GM18951 (cell line): ENCODE results near the gene TYW1.
"Not testable (repeated sequence)": the region's sequence is repeated elsewhere in the genome, so short reads cannot be mapped to it uniquely, and the experiment has no call there.

ENCODE experiments used
- POLR2A ChIP-seq: IDR thresholded peaks from 4 replicates; pipeline ENCODE4 v1.6.1; 2011; ENCODE audit warnings: mild to moderate bottlenecking; ENCODE audit not compliant: insufficient read length, insufficient read depth; ENCODE audit errors: extremely low read depth
- in situ Hi-C: fragments of 300-500 bp; cut with MboI; formaldehyde crosslinking; loops from one replicate; pipeline ENCODE4 v1.12.0; 2022; ENCODE audit warnings: low sequenced_read_pairs, mixed read lengths, inconsistent platforms; ENCODE audit not compliant: unreplicated experiment

Gene TYW1

DNA sequence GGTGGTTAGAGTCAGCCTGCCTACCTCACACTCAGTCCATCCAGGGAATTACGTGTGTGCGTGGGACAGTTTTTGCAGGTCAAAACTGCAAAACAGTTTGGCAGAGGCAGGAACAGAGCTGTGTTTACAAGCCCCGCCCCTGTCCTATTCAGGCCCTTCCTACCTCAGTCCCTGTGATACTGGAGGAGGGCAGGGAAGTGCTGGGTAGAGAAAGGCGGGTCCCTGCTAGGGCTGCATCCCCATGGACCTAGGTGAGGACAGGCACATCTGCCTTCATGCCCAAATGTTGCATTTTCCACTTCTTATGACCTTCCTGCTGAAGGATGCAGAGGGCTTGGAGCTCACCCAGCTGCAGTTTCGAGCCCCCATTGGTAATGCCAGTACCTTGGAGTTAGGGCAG lies 26.3 kb upstream of the TYW1 start:
- no peak for TF ChIP-seq POLR2A
- in situ Hi-C loops, result no loop called here

DNA sequence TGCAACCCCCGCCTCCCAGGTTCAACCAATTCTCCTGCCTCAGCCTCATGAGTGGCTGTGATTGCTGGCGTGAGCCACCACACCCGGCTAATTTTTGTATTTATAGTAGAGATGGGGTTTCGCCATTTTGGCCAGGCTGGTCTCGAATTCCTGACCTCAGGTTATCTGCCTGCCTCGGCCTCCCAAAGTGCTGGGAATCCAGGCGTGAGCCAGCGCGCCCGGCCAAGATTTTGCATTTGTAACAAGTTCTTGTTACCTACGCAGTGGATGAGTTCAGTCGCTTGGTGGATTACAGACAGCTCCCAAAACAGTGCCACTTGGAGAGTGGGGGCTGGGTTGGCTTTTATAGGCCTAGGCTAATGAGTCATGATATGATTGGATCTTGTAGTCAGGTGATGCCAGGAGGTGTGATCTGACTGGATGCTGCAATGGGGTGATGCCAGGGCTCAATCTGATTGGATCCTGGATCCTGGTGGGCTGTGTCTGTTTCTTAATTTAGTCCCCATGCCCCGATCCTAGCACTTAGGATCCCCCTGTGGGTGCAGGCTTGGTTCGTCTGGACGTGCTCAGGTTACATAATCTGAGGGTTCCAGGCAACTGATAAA lies 21.5 kb upstream of the TYW1 start:
- in situ Hi-C loops, result no loop called here
- TF ChIP-seq POLR2A, result no peak

DNA sequence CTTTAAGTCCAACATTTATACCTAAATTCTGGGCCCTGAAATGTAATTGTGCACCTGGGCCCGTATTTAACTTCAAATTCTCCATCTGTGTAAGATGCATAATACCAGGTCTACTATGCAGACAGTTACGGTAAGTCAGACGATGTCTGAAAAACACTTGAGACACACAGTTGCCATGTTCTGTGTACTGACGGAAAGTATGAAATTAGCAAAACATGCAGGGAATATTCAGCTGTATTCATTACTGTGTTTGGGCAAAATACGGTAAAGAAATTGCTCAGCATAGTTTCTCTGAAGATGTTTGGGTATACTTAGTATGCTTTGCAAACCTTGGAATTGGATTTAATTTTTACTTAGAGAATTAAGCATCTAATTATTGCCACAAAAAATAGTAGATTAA lies 18.3 kb upstream of the TYW1 start:
- in situ Hi-C loops, result not testable (repeated sequence)

DNA sequence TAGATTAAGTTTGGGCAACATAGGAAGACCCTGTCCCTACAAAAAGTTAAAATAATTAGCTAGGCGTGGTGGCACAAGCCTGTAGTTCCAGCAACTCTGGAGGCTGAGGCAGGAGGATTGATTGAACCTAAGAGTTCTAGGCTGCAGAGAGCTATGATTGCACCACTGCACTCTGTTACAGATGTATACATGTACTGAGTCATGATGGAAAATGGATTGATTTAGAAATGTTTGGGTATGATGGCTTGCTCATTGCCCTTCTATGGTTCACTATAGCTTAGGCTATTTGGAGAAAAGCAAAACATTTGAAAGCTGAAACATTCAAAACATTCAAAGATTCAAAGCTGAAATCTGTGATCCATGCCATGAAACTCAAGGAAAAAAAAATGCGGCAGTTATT lies 17.6 kb upstream of the TYW1 start:
- in situ Hi-C loops, result not testable (repeated sequence)

DNA sequence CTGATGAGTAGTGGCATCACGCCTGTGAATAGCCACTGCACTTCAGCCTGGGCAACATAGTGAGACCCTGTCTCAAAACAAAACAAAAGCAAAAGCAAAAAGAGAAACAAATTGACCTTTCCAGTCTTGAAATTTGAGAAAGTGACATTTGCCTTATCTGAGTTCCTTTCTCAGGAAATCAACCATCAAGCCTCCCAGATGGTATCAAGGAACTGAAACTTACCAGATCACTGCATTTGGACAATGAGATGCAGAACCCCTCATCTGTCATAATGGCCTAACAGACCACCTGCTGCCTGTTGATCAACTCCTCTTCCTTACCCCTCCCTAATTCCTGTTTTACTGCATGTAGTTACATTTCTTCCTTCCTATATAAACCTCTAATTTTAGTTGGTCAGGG lies 16.3 kb upstream of the TYW1 start:
- in situ Hi-C loops, result not testable (repeated sequence)

DNA sequence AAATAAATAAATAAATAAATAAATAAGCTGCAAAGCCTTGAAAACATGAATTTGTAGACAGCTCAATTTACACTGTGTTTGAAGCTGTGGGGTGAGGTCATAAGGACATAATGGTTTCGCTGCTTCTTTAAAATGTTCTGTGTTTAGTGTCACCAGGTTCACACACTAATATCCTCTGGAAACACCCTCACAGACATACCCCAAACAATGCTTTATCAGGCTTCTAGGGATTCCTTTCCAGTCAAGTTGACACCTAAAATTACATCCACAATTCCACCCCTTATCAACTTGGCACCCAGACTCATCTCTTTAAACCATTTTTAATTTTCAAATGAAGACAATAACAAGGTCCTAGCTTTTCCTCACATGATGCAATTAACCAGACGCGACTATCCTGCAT lies 7.1 kb upstream of the TYW1 start:
- in situ Hi-C loops, result not testable (repeated sequence)

DNA sequence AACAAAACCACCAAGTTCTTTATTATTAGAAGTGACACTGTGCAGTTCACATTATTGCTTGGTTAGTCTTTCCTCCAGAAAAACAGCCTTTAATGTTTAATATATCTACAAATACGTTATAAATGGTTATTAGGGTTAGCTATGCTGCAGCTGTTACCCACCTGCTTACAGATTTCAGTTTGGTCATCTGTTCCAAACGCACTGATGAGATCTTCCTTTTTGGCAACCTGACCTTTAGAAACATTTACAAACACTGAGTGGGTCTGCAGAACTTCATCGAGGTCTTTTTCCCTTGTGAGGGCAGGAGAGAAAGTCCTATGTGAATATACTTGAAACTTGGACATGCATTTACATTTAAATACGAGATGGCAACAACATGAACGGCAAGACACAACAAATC lies 2.6 kb upstream of the TYW1 start:
- in situ Hi-C loops, result not testable (repeated sequence)

DNA sequence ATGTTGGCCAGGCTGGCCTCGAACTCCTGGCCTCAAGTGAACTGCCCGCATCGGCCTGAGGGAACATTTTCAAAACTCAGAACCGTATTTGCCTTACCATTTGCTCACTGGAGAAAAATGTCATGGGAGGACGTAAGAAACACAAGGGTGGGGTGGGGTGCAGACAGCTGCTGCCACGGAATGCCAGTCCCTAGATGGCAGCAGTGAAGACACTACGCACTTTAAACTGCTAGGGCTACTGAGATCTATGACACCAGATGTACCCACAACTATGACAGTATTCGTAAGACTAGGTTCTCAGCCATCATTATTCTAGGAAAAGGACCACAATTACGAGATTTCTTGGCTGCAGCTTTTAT lies 2.0 kb upstream of the TYW1 start:
- in situ Hi-C loops, result not testable (repeated sequence)

DNA sequence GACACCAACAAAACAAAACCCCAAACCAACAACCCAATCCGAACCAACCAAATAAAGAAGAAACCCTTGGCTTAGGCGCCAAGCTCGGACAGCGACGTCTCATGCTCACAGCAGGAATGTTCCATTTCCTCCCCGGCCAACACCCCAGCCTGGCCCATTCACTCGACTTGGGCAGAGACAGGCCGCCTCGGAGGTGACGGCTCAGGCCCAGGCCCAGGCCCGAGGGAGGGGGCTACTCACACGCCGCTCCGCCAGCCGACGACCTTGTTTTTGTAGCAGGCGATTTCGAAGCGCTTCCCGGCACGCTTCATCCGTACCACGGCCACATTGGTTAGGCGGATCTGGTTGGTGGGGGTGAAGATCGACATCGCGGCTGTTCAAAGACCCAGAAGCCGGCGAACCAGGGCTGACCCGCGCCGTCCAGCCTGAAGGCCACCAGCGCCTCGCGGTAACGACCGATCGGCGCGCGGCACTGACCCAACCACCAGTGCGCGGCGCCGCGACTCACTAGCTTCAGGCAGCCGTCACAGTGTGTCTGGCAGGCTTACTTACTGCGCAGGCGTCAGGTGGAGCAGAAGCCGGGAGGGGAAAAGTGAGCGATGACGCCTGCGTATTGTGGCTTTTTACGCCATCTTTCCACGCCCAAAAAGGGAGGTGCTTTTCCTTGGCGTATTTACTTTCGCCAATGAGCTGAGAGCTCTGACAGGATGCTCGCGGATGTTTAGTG lies 1.4 kb upstream of the TYW1 start, which contains the start of gene SBDS:
Gene SBDS (minus strand): TSS at position 537 of the 727 bp plus-strand sequence. CDS start 169 bp downstream, at position 368.
- in situ Hi-C loops, result not testable (repeated sequence)
- TF ChIP-seq POLR2A, result peak; percentile 88

DNA sequence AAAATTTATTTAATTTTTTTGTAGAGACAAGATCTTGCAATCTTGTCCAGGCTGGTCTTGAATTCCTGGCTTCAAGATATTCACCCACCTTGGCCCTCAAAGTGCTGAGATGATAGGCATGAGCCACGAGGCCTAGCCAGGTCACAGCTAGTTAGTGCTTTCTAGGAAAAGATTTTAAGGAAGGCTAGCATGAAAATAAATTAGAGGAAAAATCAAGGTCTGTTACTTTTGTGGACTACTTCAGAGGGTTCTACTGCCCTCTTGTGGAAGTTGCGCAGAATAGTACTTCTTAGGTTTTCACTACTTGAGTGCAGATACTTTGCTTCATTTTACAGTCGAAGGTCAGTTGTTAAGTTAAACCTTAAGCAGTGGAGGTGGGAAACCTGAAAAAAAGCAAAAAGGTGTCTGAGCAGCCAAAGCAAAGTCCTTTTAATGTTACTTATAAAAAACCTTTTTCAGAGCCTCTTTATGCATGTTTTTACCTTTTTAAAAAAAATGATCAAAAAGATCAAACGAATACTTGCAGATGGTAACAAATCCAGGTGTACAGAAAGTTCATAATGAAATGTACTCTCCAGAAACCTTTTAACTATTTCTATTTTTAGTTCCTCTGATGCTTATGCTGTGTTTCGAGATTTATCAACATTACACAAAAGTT lies 4.1 kb downstream of the TYW1 start:
- in situ Hi-C loops, result not testable (repeated sequence)

DNA sequence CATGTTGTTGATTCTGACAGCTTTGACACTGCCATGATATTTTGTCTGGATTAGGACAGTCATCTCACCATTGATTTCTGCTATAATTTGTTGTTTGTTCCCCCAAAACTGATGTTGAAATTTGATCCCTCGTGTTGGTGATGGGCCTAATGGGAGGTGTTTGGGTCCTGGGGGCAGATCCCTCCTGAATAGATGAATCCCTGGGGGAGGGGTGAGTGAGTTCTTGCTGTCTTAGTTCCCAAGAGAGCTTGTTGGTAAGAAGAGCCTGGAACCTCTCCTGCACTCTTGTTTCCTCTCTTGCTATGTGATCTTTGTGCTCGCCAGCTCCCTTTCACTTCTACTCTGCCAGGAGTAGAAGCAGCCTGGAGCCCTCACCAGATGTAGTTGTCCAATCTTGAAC lies 7.5 kb downstream of the TYW1 start:
- in situ Hi-C loops, result not testable (repeated sequence)

DNA sequence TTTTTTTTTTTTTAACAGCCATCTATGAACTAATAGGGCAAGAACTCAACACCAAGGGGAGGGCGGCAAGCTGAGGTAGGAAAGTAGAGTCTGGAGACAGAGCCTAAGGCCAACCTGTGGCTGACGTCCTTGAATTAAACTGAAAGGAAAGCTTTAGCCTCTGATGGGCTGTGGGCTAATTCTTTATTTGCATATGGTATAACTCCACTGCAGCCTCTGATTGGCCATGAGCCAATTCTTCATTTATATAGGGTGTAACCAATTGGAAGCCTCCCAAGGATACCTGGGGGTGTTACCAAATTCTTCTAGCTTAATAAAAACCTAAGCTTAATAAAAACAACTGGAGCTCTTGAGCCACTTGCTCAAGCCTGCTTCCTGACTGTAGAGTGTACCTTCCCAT lies 10.3 kb downstream of the TYW1 start:
- no peak for TF ChIP-seq POLR2A
- in situ Hi-C loops, result no loop called here

DNA sequence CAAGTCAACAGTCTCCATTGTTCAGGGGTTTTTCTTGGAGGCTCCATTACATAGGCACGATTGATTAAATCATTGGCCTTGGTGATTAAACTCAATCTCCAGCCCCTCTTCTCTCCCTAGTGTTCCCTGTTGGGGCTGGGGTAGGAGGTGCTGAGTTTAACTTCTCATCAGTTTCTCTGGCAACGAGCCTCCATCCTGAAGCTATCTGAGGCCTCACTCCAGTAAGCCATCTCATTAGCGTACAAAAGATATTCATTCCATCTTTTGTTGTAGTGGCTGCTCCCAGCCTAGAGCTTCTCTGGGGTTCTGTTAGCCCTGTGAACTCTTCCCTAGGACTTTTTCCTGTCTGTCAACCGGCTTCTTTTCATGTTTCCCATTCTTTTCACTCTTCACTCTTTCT lies 11.6 kb downstream of the TYW1 start:
- in situ Hi-C loops, result no loop called here
- TF ChIP-seq POLR2A, result no peak

DNA sequence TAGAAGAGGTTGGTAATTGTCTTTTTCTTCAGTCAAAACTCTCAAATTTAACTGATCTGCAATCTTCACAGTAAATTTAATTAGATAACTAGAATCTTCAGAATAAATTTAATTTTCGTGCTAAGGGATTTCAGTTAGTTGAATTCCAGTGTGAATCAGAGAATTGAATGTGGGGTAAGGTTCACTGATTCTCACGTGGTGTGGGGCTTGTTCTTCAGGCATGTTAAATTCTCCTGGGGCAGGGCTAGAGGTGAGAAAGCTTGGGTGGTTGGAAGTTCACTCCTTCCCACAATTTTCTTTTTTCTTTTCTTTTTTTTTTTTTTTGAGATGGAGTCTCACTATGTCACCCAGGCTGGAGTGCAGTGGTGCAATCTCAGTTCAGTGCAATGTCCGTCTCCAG lies 13.0 kb downstream of the TYW1 start:
- in situ Hi-C loops, result not testable (repeated sequence)

DNA sequence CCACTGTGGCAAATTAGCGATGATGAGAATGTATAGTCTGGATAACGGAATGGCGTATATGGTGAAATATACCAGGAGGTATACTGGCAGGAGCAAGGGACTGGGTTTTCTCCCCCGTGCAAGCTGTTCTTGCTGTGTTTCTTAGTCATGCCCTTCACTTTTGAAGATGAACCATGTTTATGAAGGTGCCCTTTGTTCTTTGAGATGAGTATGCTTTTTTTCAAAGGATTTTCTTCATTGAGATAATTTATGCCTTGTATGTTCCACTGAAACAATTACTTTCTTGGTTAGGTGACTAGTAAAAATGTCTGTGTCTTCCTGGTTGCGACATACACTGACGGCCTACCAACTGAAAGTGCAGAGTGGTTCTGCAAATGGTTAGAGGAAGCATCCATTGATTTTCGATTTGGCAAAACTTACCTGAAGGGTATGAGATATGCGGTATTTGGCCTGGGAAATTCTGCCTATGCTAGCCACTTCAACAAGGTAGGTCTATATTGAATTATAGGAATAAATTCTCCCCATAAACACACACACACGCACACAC lies 17.5 kb downstream of the TYW1 start:
- in situ Hi-C loops, result not testable (repeated sequence)

DNA sequence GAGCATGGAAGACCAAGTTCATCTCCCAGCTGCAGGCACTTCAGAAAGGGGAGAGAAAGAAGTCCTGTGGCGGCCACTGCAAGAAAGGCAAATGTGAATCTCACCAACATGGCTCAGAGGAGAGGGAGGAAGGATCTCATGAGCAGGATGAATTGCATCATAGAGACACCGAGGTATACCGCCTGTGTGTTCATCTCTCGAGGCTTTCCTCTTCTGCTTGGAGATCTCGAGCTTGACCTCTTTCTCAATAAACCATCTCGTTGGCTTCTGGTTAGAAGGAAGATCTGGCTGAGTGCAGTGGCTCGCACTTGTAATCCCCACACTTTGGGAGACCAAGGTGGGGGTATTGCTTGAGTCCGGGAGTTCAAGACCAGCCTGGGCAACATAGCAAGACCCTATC lies 21.3 kb downstream of the TYW1 start:
- in situ Hi-C loops, result not testable (repeated sequence)
